ENCODE results near the gene INPP5D.

INPP5D gene

GRCh38 chr2:233174137-233174536, 114.0 kb downstream of the INPP5D start:
- TF ChIP-seq GATA3 (IDR thresholded peaks at IDR 0.05; ENCODE audit: low read depth, low read length) (no peak), GATA2 (IDR thresholded peaks at IDR 0.05; ENCODE audit: low read depth, low read length) (no peak)

DNA sequence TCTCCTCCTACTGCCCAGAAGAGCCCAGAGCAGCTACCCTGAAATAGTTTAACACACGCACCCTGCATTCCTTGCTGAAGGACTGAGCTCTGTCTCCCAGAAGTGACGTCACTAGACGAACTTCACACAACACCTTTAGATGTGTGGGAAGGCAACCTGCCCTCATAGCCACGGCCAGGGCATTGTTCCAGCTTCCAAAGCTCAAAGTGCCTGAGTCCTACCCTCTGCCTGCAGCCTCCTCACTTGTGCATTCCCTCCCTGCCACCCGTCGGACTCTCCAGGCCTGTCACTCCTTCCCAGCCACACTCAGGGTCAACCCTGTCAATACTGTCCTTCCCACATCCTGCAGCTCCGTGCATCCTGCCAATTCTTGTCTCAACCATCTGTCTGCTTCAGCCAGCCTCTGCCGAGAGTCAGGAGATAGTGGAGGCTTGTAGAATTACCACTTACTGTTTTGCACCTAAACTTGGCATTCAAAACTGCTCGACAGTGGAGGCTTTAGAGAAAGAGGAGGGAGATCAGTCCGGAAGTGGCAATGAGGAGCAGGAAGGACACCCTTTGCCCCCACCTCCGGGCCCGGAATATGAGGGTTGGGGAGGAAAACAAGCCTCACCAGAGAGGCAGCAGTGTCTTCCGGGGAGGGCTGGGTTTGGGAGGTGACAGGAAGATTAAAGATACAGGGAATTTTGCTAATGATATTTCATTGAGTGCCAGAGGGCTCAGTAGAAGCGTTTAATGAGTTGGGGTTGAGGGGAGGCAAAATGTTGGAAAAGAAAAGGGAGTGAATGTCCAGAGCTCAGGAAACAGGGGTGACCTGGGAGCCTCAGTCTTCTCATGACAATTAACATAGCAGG, 119.1 kb downstream of the INPP5D start:
- TF ChIP-seq GATA3 (IDR thresholded peaks at IDR 0.05; ENCODE audit: low read depth, low read length) (no peak), GATA2 (IDR thresholded peaks at IDR 0.05; ENCODE audit: low read depth, low read length) (no peak)

DNA sequence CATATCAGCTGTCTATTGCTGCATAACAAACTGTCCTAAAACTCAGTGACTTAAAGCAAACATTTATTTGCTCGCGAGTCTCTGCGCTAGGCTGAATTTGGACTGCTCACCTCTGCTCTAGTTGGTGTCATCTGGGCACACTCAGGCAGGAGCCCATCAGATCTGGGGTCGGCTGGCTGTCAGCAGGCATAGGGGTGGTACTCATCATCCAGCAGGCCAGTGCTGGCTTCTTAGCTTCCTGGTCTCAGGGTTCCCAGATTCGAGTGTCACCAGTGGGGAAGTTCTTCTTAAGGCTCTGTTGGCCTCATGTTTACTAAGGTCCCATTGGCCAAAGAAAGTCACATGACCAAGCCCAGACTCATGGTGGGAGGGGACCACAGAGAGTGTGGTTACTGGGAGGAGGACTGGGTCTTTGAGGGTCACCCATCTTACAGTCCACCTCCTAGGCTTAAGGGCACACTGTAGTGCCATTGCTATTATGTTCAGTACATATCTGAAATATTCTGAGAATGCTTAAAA, 119.8 kb downstream of the INPP5D start:
- no peak for TF ChIP-seq GATA3 (IDR thresholded peaks at IDR 0.05; ENCODE audit: low read depth, low read length)

- TF ChIP-seq GATA3 (IDR thresholded peaks at IDR 0.05; ENCODE audit: low read depth, low read length): no peak
- no peak for TF ChIP-seq GATA2 (IDR thresholded peaks at IDR 0.05; ENCODE audit: low read depth, low read length)
Observed at GRCh38 chr2:233183869-233184418, 123.8 kb downstream of the INPP5D start.

GRCh38 chr2:233184669-233185068, 124.5 kb downstream of the INPP5D start:
- TF ChIP-seq GATA3 (IDR thresholded peaks at IDR 0.05; ENCODE audit: low read depth, low read length) (no peak), GATA2 (IDR thresholded peaks at IDR 0.05; ENCODE audit: low read depth, low read length) (no peak)

GRCh38 chr2:233185330-233185729, 125.2 kb downstream of the INPP5D start:
- no peak for TF ChIP-seq GATA2 (IDR thresholded peaks at IDR 0.05; ENCODE audit: low read depth, low read length)
- TF ChIP-seq GATA3 (IDR thresholded peaks at IDR 0.05; ENCODE audit: low read depth, low read length): no peak

DNA sequence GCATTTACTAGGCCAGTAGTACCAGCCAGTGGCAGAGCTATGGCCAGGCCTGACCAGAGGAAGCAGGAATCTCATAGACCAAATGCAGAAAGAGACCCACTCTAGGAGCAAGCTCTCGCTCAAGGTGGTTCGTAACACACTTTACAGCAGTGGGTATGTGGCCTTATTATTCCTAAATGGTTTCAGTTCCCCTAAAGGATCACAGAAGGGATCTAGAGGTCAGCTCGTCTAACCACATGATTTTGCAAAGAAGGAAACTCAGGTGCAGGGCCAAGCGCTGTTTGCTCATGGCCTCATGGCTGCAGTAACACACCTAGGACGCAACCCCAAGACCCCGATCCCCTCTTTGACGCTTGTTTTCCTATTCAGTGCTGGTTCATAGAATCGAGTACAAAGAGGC, 125.8 kb downstream of the INPP5D start:
- TF ChIP-seq GATA2 (IDR thresholded peaks at IDR 0.05; ENCODE audit: low read depth, low read length) (no peak), GATA3 (IDR thresholded peaks at IDR 0.05; ENCODE audit: low read depth, low read length) (no peak)

DNA sequence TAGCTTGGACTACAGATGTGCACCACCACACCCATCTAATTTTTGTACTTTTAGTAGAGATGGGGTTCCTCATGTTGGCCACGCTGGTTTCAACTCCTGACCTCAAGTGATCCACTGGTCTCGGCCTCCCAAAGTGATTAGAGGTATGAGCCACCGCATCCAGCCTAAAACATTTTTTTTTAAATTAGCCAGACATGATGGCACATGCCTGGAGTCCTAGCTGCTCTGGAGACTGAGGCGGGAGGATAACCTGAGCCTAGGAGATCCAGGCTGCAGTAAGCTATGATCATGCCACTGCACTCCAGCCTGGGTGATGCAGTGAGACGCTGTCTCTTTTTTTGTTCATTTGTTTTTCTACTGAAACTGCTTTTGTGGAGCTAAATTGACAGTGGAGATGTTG, 126.7 kb downstream of the INPP5D start:
- no peak for TF ChIP-seq GATA3 (IDR thresholded peaks at IDR 0.05; ENCODE audit: low read depth, low read length)
- TF ChIP-seq GATA2 (IDR thresholded peaks at IDR 0.05; ENCODE audit: low read depth, low read length): no peak

GRCh38 chr2:233189025-233189424, 128.9 kb downstream of the INPP5D start:
- TF ChIP-seq GATA2 (IDR thresholded peaks at IDR 0.05; ENCODE audit: low read depth, low read length) (no peak), GATA3 (IDR thresholded peaks at IDR 0.05; ENCODE audit: low read depth, low read length) (no peak)

DNA sequence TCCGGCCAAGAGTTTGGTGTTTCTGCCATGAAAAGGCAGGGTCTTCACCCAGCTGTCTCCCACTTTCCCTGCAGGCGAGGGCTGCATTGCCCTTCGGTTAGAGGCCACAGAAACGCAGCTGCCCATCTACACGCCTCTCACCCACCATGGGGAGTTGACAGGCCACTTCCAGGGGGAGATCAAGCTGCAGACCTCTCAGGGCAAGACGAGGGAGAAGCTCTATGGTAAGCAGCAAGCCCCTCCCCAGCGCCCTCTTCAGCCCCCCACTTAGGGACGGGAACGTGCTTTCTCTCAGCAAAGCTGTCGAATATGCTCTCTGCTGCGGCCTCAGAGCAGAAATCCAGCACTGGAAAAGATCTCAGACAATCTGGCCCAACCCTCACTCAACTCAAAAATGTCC, 133.6 kb downstream of the INPP5D start:
- no peak for TF ChIP-seq GATA3 (IDR thresholded peaks at IDR 0.05; ENCODE audit: low read depth, low read length)

DNA sequence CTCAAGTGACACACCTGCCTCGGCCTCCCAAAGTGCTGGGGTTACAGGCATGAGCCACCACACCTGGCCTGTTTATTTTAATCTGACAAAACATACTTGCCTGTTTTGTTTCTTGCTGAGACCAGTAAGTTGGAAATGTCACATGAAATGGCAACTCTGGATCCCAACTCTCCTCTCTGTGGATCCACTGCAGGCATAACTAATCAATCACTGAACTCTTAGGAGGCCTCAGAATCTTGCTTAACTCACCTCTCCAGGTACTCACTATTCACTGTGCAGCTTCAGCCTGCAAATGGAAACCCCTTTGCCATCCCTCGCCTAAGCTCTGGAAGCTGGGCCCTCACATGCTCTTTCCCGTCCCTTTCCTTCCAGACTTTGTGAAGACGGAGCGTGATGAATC, 134.9 kb downstream of the INPP5D start:
- TF ChIP-seq GATA2 (IDR thresholded peaks at IDR 0.05; ENCODE audit: low read depth, low read length) (no peak), GATA3 (IDR thresholded peaks at IDR 0.05; ENCODE audit: low read depth, low read length) (no peak)

GRCh38 chr2:233197022-233197421, 136.9 kb downstream of the INPP5D start:
- TF ChIP-seq GATA2 (IDR thresholded peaks at IDR 0.05; ENCODE audit: low read depth, low read length): no peak
- TF ChIP-seq GATA3 (IDR thresholded peaks at IDR 0.05; ENCODE audit: low read depth, low read length): no peak

DNA sequence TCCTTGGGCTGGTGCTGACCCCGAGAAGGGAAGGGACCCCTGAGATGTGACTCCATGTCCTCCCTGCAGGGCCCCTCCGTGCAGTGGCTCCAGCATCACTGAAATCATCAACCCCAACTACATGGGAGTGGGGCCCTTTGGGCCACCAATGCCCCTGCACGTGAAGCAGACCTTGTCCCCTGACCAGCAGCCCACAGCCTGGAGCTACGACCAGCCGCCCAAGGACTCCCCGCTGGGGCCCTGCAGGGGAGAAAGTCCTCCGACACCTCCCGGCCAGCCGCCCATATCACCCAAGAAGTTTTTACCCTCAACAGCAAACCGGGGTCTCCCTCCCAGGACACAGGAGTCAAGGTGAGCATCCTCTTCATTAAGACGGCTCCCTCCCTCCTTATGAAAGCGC, 137.9 kb downstream of the INPP5D start:
- TF ChIP-seq GATA3 (IDR thresholded peaks at IDR 0.05; ENCODE audit: low read depth, low read length) (no peak), GATA2 (IDR thresholded peaks at IDR 0.05; ENCODE audit: low read depth, low read length) (no peak)

DNA sequence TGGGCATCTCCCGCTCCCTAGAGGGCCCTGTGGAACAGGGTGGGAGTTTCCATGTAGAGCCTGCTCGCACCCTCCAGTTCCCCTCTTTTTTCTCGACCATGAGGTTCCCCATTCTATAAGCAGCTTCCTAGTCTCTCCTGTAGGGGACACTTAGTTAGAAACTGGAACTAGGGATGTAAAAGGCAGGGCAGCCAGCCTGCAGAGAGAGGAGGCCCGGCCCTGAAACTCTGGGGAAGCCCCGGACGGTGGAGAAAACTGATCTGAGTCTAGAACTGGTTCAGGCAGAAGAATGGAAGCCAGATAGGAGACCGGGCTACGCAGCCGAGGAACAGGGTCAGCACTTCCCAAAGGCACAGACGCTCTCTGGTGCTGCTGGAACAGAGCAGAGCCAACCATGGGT, 139.7 kb downstream of the INPP5D start:
- TF ChIP-seq GATA2 (IDR thresholded peaks at IDR 0.05; ENCODE audit: low read depth, low read length) (no peak), GATA3 (IDR thresholded peaks at IDR 0.05; ENCODE audit: low read depth, low read length) (no peak)

Data from SH-SY5Y (cell line).